PFSK-1 (cell line): ENCODE data around the gene FSTL4.

Experiments
- FOXP2 ChIP-seq: optimal IDR thresholded peaks from 2 replicates; pipeline ENCODE3; 2011; ENCODE audit warnings: borderline replicate concordance, control low read depth, inconsistent platforms; ENCODE audit not compliant: insufficient read depth; ENCODE audit errors: extremely low read length, extremely low read depth
- POLR2AphosphoS5 ChIP-seq: IDR thresholded peaks from 2 replicates; pipeline ENCODE4 v1.6.1; 2012; ENCODE audit warnings: low read depth, mild to moderate bottlenecking, control low read depth, low read length, moderate library complexity
- REST ChIP-seq, 2 experiments: IDR thresholded peaks; 2 replicates each; pipeline versions ENCODE4 v1.6.1 to v1.8.0; 2011 to 2012; ENCODE audit warnings: low read depth in 2 of 2, low read length in 2 of 2, control low read depth in 1 of 2, inconsistent platforms in 1 of 2, mild to moderate bottlenecking in 1 of 2, moderate library complexity in 1 of 2; ENCODE audit not compliant: insufficient read depth in 1 of 2
- SIN3A ChIP-seq: IDR thresholded peaks from 2 replicates; pipeline ENCODE4 v1.6.1; 2012; ENCODE audit warnings: mild to moderate bottlenecking, low read length, moderate library complexity, borderline replicate concordance; ENCODE audit not compliant: insufficient read depth
- TAF1 ChIP-seq: IDR thresholded peaks from 2 replicates; pipeline ENCODE4 v1.6.1; 2012; ENCODE audit warnings: low read length, control low read depth, borderline replicate concordance; ENCODE audit not compliant: insufficient read depth

Gene FSTL4

GRCh38 chr5:133613184-133613583 lies 843 bp upstream of the FSTL4 start:
- TF ChIP-seq POLR2AphosphoS5, result no peak
- no peak for TF ChIP-seq REST (IDR thresholded peaks at IDR 0.05; ENCODE audit: insufficient read depth in 1 of 2, low read depth in 2 of 2, low read length in 2 of 2)
- no peak for TF ChIP-seq SIN3A

- TF ChIP-seq SIN3A (no peak), TAF1 (no peak), FOXP2 (no peak), REST (IDR thresholded peaks at IDR 0.05; ENCODE audit: insufficient read depth in 1 of 2, low read depth in 2 of 2, low read length in 2 of 2) (no peak), POLR2AphosphoS5 (no peak)
Observed at GRCh38 chr5:133611357-133612248, 738 bp downstream of the FSTL4 start.

- TF ChIP-seq TAF1 (no peak), REST (IDR thresholded peaks at IDR 0.05; ENCODE audit: insufficient read depth in 1 of 2, low read depth in 2 of 2, low read length in 2 of 2) (peak; percentile 93 to 96), SIN3A (no peak), POLR2AphosphoS5 (no peak), FOXP2 (peak; percentile 13)
Observed at GRCh38 chr5:133610489-133611356, 1.6 kb downstream of the FSTL4 start.

- TF ChIP-seq POLR2AphosphoS5, result no peak
- TF ChIP-seq REST (IDR thresholded peaks at IDR 0.05; ENCODE audit: insufficient read depth in 1 of 2, low read depth in 2 of 2, low read length in 2 of 2), result no peak
- no peak for TF ChIP-seq FOXP2
- TF ChIP-seq TAF1, result no peak
Observed at GRCh38 chr5:133607451-133607850, 4.9 kb downstream of the FSTL4 start.
